Activated naive CD4-positive, alpha-beta T cell treated with anti-CD3 and anti-CD28 coated beads, Interleukin-2, amount 50 U/mL, for 16 hours (primary cell): ENCODE measurements around the gene RAB39A.
"Not testable (repeated sequence)": the region's sequence is repeated elsewhere in the genome, so short reads cannot be mapped to it uniquely, and the experiment has no call there.

Experiments
- DNase-seq: peaks from one replicate; pipeline ENCODE4 v3.0.0-alpha.2; 2020

RAB39A gene

GRCh38 chr11:107928046-107928766 lies at the start of gene RAB39A:
RAB39A (plus strand) TSS chr11:107928448; CDS start chr11:107928569, 121 bp downstream.
- peak; percentile 61 for DNase-seq

- not testable (repeated sequence) for DNase-seq
These were observed 46.8 kb upstream of the RAB39A start for GRCh38 chr11:107881471-107881870.

- DNase-seq = no peak
These were observed 46.0 kb upstream of the RAB39A start for GRCh38 chr11:107882095-107882820.

GRCh38 chr11:107898270-107898669 lies 30.0 kb upstream of the RAB39A start:
- no peak for DNase-seq

- no peak for DNase-seq
These were observed 20.0 kb upstream of the RAB39A start for GRCh38 chr11:107908211-107908610.

GRCh38 chr11:107912415-107912814 lies 15.8 kb upstream of the RAB39A start:
- not testable (repeated sequence) for DNase-seq

GRCh38 chr11:107915229-107915628 lies 13.0 kb upstream of the RAB39A start:
- no peak for DNase-seq

GRCh38 chr11:107916671-107917241 lies 11.5 kb upstream of the RAB39A start:
- DNase-seq = peak; percentile 24

- DNase-seq = no peak
These were observed 6.3 kb upstream of the RAB39A start for GRCh38 chr11:107921997-107922396.

GRCh38 chr11:107923519-107923918 lies 4.7 kb upstream of the RAB39A start:
- DNase-seq = not testable (repeated sequence)

- no peak for DNase-seq
These were observed 3.9 kb upstream of the RAB39A start for GRCh38 chr11:107924306-107924705.

GRCh38 chr11:107927559-107927958 lies 689 bp upstream of the RAB39A start:
- no peak for DNase-seq

GRCh38 chr11:107928767-107929507 lies 689 bp downstream of the RAB39A start:
- DNase-seq = no peak

- no peak for DNase-seq
These were observed 1.5 kb downstream of the RAB39A start for GRCh38 chr11:107929611-107930200.

GRCh38 chr11:107931206-107931605 lies 3.0 kb downstream of the RAB39A start:
- DNase-seq = no peak

GRCh38 chr11:107947904-107948303 lies 19.7 kb downstream of the RAB39A start:
- no peak for DNase-seq

GRCh38 chr11:107948328-107948727 lies 20.1 kb downstream of the RAB39A start:
- DNase-seq = not testable (repeated sequence)

GRCh38 chr11:107951155-107951554 lies 22.9 kb downstream of the RAB39A start:
- DNase-seq = no peak

GRCh38 chr11:107953446-107953845 lies 25.2 kb downstream of the RAB39A start:
- no peak for DNase-seq

GRCh38 chr11:107956543-107956942 lies 28.3 kb downstream of the RAB39A start:
- DNase-seq = no peak

GRCh38 chr11:107957109-107957588 lies 28.9 kb downstream of the RAB39A start:
- no peak for DNase-seq

- DNase-seq = no peak
These were observed 33.2 kb downstream of the RAB39A start for GRCh38 chr11:107961480-107961879.

GRCh38 chr11:107962181-107962580 lies 33.9 kb downstream of the RAB39A start:
- DNase-seq = no peak
